ENCODE results near the gene VAV2.
A peak's percentile ranks its signal among the peaks of the same experiment; 100 is the strongest.

VAV2 gene

GRCh38 chr9:133715866-133716563 is 276.1 kb downstream of the VAV2 start (continued):
- TF ChIP-seq ZNF70 (CRISPR knock-in tag; IDR thresholded peaks at IDR 0.05) (no peak), GLIS3 (CRISPR knock-in tag; IDR thresholded peaks at IDR 0.05) (no peak), CSRNP3 (CRISPR knock-in tag; IDR thresholded peaks at IDR 0.05) (no peak), BACH2 (CRISPR knock-in tag; IDR thresholded peaks at IDR 0.05; ENCODE audit: borderline replicate concordance) (no peak), TOX (CRISPR knock-in tag; IDR thresholded peaks at IDR 0.05; ENCODE audit: borderline replicate concordance) (no peak), CSDC2 (CRISPR knock-in tag; IDR thresholded peaks at IDR 0.05) (no peak)

GRCh38 chr9:133715295-133715865 is 276.7 kb downstream of the VAV2 start:
- TF ChIP-seq CSDC2 (CRISPR knock-in tag; IDR thresholded peaks at IDR 0.05) = 0 out of 2 replicates have a peak, but pooled peaks have one; percentile 17
- no peak for TF ChIP-seq SNAI2 (CRISPR knock-in tag; IDR thresholded peaks at IDR 0.05)
- ATAC-seq = peak; percentile 42

GRCh38 chr9:133714606-133715294 is 277.4 kb downstream of the VAV2 start:
- peak; percentile 21 for ATAC-seq
- TF ChIP-seq PPARA (CRISPR knock-in tag; IDR thresholded peaks at IDR 0.05; ENCODE audit: borderline replicate concordance) = no peak
- TF ChIP-seq, protein P1, sequence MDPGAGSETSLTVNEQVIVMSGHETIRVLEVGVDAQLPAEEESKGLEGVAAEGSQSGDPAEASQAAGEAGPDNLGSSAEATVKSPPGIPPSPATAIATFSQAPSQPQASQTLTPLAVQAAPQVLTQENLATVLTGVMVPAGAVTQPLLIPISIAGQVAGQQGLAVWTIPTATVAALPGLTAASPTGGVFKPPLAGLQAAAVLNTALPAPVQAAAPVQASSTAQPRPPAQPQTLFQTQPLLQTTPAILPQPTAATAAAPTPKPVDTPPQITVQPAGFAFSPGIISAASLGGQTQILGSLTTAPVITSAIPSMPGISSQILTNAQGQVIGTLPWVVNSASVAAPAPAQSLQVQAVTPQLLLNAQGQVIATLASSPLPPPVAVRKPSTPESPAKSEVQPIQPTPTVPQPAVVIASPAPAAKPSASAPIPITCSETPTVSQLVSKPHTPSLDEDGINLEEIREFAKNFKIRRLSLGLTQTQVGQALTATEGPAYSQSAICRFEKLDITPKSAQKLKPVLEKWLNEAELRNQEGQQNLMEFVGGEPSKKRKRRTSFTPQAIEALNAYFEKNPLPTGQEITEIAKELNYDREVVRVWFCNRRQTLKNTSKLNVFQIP (CRISPR knock-in tag; IDR thresholded peaks at IDR 0.05; ENCODE audit: borderline replicate concordance, low read depth) = no peak
- no peak for TF ChIP-seq ZNF8 (CRISPR knock-in tag; IDR thresholded peaks at IDR 0.05)
- TF ChIP-seq ZFP30 (CRISPR knock-in tag; IDR thresholded peaks at IDR 0.05) = no peak
- no peak for TF ChIP-seq ZNF70 (CRISPR knock-in tag; IDR thresholded peaks at IDR 0.05)
- TF ChIP-seq ZC3H10 (CRISPR knock-in tag; IDR thresholded peaks at IDR 0.05) = no peak
- no peak for TF ChIP-seq CSDC2 (CRISPR knock-in tag; IDR thresholded peaks at IDR 0.05)
- no peak for TF ChIP-seq SNAI2 (CRISPR knock-in tag; IDR thresholded peaks at IDR 0.05)
- no peak for TF ChIP-seq CSRNP3 (CRISPR knock-in tag; IDR thresholded peaks at IDR 0.05)
- TF ChIP-seq ISL1 (CRISPR knock-in tag; IDR thresholded peaks at IDR 0.05) = no peak
- no peak for TF ChIP-seq TSHZ2 (CRISPR knock-in tag; IDR thresholded peaks at IDR 0.05)
- TF ChIP-seq ARNTL (CRISPR knock-in tag; IDR thresholded peaks at IDR 0.05; ENCODE audit: borderline replicate concordance, low read depth) = no peak
- TF ChIP-seq, protein P2, sequence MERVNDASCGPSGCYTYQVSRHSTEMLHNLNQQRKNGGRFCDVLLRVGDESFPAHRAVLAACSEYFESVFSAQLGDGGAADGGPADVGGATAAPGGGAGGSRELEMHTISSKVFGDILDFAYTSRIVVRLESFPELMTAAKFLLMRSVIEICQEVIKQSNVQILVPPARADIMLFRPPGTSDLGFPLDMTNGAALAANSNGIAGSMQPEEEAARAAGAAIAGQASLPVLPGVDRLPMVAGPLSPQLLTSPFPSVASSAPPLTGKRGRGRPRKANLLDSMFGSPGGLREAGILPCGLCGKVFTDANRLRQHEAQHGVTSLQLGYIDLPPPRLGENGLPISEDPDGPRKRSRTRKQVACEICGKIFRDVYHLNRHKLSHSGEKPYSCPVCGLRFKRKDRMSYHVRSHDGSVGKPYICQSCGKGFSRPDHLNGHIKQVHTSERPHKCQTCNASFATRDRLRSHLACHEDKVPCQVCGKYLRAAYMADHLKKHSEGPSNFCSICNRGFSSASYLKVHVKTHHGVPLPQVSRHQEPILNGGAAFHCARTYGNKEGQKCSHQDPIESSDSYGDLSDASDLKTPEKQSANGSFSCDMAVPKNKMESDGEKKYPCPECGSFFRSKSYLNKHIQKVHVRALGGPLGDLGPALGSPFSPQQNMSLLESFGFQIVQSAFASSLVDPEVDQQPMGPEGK (CRISPR knock-in tag; IDR thresholded peaks at IDR 0.05; ENCODE audit: borderline replicate concordance) = no peak
- no peak for TF ChIP-seq TCF4 (CRISPR knock-in tag; IDR thresholded peaks at IDR 0.05; ENCODE audit: borderline replicate concordance)
- TF ChIP-seq ESRRG (CRISPR knock-in tag; IDR thresholded peaks at IDR 0.05) = no peak
